NCI-H1930 (cell line): ENCODE measurements around the gene KIAA0319L.
"Not testable (repeated sequence)": the region's sequence is repeated elsewhere in the genome, so short reads cannot be mapped to it uniquely, and the experiment has no call there.

ENCODE experiments used
- DNase-seq, 2 experiments: peaks; one replicate each; lab custom pipeline; 2025; lab: John Stamatoyannopoulos, UW

The KIAA0319L gene

GRCh38 chr1:35557118-35557610 is at the start of gene KIAA0319L:
TSS of gene KIAA0319L (minus strand) at chr1:35557403. CDS start at chr1:35554491, 2,912 bp downstream.
- DNase-seq, result peak; percentile 71 to 80

- no peak for DNase-seq
Observed at GRCh38 chr1:35605867-35606182, 48.6 kb upstream of the KIAA0319L start.

DNA sequence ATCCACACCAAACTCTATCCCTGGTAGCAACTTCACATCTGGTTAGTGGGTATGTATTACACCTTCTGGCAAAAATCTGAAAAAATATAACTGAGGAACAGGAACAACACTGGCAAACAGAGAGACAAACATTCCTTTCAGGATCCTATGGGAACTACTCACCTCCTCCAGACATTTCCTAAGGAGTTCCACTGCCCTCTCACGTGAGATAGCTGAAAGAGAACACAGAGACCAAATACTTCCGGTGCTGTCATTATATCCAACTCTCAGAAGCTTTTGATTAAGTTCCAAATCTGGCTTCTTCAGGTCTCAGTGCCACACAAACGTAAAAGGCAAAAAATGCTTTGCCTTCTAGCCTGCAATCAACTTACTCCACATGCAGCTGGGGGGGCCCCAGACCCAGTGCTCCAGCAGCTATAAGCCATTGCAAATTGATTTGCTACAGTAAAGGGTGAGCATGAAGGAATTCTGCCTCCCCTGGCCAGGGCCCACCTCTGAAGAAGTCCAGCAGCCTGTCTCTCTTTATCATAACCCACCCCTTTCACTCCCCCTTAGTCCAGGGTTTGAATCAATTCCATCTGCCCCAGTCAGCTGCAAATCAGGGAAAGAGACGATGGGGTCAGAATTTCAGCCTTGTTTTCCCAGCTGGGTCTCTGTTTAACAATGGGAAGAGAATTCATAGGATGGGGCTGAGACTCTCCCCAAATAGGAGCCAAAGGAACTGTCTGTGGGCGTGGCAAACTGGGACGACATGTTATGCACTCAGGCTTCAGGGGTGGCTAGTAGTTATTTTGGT is 48.1 kb upstream of the KIAA0319L start:
- no peak for DNase-seq

- DNase-seq, result no peak
Observed at GRCh38 chr1:35603941-35604340, 46.7 kb upstream of the KIAA0319L start.

- no peak for DNase-seq
Observed at GRCh38 chr1:35603468-35603867, 46.3 kb upstream of the KIAA0319L start.

GRCh38 chr1:35600593-35600992 is 43.4 kb upstream of the KIAA0319L start:
- DNase-seq, result no peak

DNA sequence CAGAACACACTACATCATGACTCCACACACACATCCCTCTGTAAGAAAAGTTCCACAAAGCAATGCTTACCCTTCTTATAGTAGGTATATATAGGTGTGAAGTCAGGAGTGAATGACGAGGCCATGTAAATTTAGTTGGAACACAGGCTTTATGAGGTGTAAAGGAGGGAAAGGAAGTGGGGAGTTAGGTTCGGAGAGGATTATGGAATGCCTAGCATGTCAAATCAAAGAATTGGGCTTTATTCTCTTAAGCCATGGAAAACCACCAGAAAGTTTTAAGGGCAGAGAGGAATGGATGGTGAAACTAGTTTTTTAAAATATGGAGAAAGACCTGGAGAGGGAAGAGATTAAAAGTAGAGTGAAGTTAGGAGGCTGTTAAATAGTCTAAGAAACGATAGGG is 42.2 kb upstream of the KIAA0319L start:
- DNase-seq, result no peak

DNA sequence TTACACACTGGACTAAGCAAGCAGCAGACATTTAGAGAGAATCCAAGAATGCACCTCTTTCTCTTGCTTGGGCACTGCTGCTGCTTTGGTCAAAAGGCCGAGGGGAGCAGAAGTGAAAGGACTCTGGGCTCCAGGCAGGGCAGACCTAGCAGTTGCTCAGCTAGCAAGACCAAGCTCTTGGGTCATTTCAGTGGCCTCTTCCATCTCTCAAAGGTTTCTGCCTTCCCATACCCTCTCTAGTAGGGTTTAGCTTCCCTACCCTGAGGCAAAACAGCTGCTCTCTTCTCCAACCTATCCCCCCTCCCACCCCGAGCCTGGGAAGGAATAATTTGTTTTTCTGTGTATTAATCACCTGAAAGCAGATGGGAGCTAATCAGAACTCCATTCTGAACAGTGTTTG is 41.7 kb upstream of the KIAA0319L start:
- DNase-seq, result no peak

- no peak for DNase-seq
Observed at GRCh38 chr1:35597870-35598269, 40.7 kb upstream of the KIAA0319L start.

DNA sequence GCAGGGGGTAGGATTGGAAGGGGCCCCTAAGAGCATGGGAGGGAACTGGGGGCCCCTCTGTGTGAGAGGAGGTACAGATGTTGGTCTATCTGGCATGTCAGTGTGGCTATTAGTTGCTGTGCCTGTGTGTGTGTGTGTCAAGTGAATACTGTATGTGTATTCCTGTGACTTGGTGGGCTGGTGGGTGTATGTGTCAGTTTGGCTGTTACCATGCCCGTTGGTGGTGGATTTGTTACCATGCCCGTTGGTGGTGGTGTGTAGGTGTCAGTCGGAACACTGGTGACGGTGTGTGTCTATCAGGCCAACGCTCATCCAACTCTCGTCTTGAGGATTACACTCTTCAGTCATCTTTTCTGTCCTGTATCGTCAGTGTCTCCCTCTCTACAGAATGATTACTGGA is 38.5 kb upstream of the KIAA0319L start:
- DNase-seq, result no peak

DNA sequence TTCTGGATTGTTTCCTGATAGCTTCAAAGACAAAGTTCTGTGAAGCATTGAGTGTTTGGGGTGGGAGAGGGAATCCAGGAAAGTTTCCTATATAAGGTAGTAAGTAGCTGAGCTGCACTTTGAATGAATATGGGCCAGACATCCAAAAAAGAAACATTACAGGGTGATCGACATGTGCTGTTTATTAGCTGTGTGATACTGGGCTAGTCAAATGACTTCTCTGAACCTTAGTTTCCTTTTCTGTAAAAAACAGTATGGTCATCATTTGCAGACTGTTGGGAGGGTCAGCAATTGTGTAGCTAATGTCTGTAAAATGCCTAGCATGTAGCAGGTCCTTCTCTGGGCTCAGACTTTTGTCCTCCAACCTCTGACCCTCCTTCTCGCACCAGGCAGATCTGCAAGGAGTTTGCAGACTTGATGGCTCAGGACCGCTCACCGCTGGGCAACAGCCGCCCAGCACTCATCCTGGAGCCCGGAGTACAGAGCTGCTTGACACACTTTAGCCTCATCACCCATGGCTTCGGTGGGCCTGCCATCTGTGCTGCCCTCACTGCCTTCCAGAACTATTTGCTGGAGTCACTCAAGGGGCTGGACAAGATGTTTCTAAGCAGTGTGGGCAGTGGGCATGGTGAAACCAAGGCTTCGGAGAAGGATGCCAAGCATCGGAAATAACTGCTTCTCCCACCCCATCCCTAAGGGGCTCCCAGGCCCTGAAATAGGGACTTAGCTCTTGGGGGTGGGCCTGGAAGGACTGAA is 37.0 kb upstream of the KIAA0319L start:
- DNase-seq, result no peak

- DNase-seq, result no peak
Observed at GRCh38 chr1:35592991-35593769, 36.0 kb upstream of the KIAA0319L start.

DNA sequence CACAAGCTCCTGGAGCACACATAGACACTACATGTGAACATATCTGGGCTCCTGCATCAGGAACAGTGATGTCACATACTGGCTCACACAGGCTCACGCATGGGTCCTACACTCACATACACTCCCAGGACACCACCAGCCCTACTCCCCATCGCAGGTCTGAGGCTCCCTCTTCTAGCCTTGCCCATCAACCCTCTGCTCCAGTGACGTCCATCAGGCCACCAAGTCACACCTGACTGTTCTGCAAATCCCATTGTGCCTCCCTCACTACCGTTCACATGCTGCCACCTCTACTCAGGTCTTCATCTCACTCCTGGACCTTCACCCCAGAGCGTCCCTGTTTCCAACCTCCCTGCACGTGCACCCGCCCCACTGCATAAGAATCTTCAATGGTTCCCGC is 34.0 kb upstream of the KIAA0319L start:
- DNase-seq, result no peak

- DNase-seq, result no peak
Observed at GRCh38 chr1:35590476-35591040, 33.4 kb upstream of the KIAA0319L start.

GRCh38 chr1:35589516-35590427 is 32.6 kb upstream of the KIAA0319L start:
- DNase-seq, result no peak

GRCh38 chr1:35588197-35588910 is 31.2 kb upstream of the KIAA0319L start:
- no peak for DNase-seq

GRCh38 chr1:35587736-35588135 is 30.5 kb upstream of the KIAA0319L start:
- DNase-seq, result no peak

DNA sequence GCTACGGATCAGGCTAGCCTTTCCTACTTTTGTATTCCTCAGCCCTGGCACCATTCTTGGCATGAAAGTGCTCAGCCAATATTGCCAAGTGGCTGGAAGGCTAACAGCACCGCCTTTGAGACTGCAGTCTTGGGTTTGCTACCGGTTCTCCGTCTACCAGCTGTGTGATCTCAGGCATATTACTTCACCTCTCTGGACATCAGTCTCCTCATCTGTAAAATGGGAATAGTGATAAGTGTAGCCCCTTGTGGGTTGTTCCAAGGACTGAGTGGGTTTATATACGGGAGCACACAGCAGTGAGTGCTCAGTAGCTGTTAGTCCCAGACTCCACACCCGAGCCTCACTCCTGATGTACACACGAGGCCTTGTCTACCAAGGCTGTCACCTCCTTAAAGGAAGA is 29.6 kb upstream of the KIAA0319L start:
- DNase-seq, result no peak

GRCh38 chr1:35585805-35586204 is 28.6 kb upstream of the KIAA0319L start:
- DNase-seq, result not testable (repeated sequence)

GRCh38 chr1:35585281-35585680 is 28.1 kb upstream of the KIAA0319L start:
- DNase-seq, result no peak
